ENCODE measurements around the gene ZNF835. TPM values are rescaled to one million over a fixed set of nuclear protein-coding genes. Genes with fewer than 3 reads are reported as not detected.
A peak's percentile ranks its signal among the peaks of the same experiment; 100 is the strongest.
"Not testable (repeated sequence)": the region's sequence is repeated elsewhere in the genome, so short reads cannot be mapped to it uniquely, and the experiment has no call there.

ZNF835 gene
- total RNA-seq (2014; rRNA removed; shearing (Covaris generic)), result 0.04 TPM in 1 of 2 replicates, not detected in the other

DNA sequence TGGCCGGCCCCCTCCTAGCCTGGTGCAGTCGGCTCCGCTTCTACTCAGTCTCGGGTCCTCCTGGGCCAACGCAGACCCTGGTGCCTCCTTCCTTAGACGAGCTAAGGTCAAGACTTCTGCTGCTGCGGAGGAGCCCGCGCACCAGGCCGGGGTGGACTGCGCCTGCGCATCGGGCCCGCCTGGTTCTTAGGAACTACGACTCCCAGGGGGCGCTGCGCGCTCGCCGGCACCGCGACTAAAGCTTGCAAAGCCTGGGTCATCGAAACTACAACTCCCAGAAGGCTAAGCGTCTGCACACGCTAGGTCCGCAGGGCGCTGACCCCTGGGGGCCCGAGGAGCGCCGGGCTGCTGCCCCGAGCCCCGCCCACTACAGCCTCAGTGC lies at the start of gene ZNF835:
TSS of gene ZNF835 (minus strand) at position 145 of the 382 bp plus-strand sequence. CDS start 6,559 bp downstream, outside the sequence.
- no peak for DNase-seq (ENCODE audit: low spot score)

DNA sequence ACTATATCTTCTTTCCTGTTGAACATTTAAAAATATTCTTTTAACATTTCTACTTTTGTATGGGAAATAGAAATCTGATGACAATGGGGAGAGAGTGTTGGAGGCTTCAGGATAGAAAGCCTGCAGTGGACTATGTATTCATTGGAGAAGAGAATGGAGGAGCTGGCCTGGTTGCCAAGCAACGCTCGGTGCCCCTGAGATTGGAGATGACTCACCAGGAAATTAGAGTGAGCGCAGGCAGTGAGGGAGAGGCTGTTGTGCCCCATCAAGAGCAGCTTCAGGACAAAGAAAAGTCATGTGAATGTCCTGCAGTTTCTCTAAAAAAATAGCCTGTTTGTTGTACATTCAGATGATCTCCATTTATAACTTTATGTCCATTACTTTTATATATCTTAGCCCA lies 48.7 kb upstream of the ZNF835 start:
- DNase-seq (ENCODE audit: low spot score), result peak; percentile 48

DNA sequence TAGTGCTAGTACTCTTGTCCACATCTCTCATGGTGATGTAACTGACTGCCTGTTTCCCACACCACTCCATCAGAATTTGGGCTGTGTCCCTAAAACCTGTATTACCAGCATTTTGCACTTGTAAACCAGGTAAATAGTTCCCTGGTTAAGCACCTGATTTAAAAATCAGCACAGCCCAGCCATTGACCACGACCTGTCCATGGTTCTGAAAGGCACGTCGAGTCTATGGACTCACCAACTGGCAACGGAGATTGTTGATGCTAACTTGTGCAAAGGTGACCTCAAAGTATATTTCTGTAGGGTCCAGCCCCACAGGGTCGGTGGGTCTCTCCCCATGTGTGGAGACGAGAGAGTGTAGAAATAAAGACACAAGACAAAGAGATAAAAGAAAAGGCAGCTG lies 46.7 kb upstream of the ZNF835 start:
- DNase-seq (ENCODE audit: low spot score), result no peak

GRCh38 chr19:56712611-56713276 lies 41.2 kb upstream of the ZNF835 start:
- no peak for DNase-seq (ENCODE audit: low spot score)

DNA sequence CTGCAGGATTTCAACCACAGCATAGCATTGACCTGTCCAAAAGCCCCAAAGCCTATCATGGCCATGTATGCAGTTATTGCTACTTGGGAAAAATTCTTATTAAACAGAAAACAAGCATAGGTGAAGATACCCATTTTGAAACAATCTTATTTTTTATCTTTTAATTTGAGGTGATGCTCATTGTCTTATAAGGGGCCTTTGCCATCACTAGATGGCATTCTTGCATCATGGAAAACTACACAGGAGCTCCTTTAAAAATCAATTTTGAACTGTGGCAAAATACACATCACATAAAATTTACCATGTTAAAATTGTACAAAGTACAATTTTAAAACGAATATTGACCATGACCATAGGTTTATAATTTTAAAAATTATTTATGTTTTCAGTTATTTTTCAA lies 38.9 kb upstream of the ZNF835 start:
- DNase-seq (ENCODE audit: low spot score), result no peak

- DNase-seq (ENCODE audit: low spot score), result no peak
These were observed 36.3 kb upstream of the ZNF835 start for GRCh38 chr19:56707821-56708220.

- DNase-seq (ENCODE audit: low spot score), result no peak
These were observed 34.4 kb upstream of the ZNF835 start for GRCh38 chr19:56705939-56706338.

DNA sequence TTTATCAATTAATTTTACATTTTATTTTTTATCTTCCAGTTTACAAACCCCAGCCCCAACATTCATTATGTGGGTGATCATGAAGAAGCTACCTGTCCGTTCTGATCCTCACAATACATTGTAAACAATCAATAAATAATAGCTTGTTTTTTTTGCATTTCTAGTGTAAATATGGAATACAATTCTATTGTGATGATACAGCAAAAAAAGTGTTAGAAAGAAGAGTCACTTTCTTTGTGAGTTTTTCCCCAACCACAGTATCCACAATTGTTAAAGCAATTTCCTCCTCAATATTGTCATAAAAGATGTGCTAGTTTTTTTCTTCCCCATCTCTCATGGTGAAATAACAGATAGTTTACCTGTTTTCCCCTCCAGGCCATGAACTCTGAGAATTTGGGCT lies 30.3 kb upstream of the ZNF835 start:
- DNase-seq (ENCODE audit: low spot score), result no peak

- no peak for DNase-seq (ENCODE audit: low spot score)
These were observed 28.0 kb upstream of the ZNF835 start for GRCh38 chr19:56699552-56699951.

GRCh38 chr19:56692206-56692895 lies 20.8 kb upstream of the ZNF835 start:
- DNase-seq (ENCODE audit: low spot score), result peak; percentile 40

DNA sequence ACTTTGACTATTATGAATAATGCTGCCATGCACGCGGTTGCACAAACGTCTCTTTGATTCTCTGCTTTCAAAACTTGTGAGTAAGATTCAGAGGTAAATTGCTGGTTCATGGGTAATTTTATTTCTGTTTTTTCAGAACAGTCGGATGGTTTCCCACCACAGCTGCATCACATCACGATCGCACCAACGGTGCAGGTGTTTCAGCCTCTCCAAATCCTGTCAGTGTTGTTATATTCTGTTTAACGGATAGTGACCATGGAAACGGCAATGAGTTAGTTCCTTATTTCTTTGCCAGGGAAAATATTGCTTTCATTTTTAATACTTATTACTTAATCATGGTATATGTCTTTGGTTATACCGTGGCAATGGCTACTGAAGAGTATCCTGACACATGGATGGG lies 19.1 kb upstream of the ZNF835 start:
- no peak for DNase-seq (ENCODE audit: low spot score)

DNA sequence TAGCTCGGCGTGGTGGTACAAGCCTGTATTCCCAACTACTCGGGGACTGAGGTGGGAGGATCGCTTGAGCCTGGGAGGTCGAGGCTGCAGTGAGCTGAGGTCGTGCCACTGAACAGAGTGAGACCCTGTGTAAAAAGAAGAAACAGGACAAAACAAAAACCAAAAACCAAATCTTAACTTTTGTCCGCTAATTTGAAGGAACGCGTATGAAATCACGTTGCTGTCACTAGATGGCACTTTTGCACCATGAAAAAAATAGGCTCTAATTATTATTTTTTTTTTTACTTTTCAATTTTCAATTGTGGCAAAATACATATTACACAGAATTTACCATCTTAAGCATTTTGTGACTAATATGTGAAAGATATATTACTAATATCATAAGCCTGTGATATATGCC lies 17.6 kb upstream of the ZNF835 start:
- no peak for DNase-seq (ENCODE audit: low spot score)

- peak; percentile 76 for DNase-seq (ENCODE audit: low spot score)
These were observed 15.5 kb upstream of the ZNF835 start for GRCh38 chr19:56687031-56687430.

DNA sequence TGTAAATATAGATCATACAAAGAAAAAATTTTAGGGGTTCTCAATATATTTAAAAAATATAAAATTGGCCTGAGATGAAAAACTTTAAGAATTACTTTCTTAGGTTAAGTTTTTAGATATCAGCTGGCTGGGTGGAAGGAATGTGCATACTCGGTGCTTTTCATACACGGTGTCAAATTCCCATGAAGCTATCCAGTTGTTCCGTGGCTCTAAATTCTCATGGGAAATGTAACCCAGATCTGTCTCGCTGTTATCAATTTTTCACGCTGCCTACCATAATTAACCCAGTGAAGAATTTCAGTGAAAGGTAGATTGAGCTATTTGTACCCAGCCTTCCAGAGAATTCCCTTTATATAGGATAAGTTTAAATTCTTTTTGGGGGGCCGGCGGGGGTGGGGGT lies 11.6 kb upstream of the ZNF835 start:
- DNase-seq (ENCODE audit: low spot score), result no peak

DNA sequence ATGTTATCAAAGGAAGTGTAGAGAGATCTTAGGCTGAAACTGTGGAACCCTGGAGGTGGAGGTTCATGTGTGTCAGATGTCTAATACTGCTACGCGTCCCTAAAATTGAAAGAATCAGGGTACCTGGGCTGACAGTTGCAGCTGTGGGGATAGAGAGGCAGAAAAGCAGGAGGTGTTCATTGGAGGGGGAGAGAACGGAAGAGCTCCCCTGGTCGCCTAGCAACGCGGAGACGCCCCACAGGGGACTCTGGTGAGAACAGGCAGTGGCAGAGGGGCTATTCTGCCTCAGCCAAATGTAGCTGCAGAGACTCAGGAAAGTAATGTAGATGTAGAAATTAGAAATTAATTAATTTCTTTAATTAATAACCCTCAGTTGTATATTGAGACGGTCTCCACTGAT lies 10.1 kb upstream of the ZNF835 start:
- no peak for DNase-seq (ENCODE audit: low spot score)

DNA sequence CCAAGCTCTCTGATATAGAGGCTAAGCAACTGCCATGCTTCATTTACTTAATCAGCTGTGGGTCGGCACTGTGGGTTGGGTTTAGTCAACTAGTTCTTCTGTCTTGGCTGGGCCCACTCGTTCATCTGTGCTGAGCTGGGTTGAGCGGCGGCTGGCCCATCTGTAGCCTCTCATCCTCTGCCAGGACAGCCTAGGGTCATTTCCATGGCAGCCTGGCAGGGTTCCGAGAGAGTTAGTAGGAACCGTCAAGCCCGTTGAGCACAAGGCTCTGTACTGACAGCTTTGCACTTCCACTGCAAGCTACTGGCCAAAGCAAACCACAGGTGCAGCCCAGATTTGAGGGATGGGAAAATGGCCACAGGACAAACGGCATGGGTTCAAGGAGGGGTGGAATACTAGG lies 6.6 kb upstream of the ZNF835 start:
- DNase-seq (ENCODE audit: low spot score), result no peak

DNA sequence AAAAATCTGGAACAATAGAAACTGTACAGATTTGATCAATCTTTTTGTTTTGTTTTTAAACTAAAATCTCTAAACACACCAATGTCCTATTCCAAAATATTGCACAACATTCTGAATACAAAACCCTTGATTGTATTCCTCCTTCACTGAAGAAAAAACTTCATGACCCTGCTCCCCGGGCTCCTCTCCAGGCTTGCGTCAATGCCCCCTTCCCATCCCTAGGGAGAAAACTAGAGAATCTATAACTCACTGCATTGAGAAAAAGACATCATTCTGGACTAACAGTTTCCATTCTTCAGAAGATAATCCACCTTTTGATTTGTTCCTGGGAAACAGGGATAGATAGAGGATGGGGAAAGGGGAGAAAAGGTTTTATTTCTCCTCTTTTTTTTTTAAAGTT lies 1.1 kb upstream of the ZNF835 start:
- DNase-seq (ENCODE audit: low spot score), result not testable (repeated sequence)

DNA sequence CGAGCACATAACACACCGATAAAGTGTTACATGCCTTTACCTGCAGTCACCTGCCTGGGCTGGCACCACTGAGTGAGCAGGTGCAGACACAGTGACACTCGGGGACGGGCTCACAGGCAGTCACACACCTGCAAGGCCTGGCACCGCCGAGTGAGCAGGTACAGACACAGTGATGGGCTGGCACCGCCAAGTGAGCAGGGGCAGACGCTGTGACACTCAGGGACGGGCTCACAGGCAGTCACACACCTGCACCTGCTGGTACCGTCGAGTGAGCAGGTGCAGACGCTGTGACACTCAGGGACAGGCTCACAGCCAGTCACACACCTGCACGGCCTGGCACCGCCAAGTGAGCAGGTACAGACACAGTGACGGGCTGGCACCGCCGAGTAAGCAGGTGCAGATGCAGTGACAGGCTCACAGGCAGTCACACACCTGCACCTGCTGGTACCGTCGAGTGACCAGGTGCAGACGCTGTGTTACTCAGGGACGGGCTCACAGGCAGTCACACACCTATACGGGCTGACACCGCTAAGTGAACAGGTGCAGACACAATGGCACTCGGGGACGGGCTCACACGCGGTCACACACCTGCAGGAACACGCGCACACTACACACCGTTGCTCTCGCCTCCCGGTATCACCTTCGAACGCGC lies 470 bp downstream of the ZNF835 start:
- DNase-seq (ENCODE audit: low spot score), result no peak

DNA sequence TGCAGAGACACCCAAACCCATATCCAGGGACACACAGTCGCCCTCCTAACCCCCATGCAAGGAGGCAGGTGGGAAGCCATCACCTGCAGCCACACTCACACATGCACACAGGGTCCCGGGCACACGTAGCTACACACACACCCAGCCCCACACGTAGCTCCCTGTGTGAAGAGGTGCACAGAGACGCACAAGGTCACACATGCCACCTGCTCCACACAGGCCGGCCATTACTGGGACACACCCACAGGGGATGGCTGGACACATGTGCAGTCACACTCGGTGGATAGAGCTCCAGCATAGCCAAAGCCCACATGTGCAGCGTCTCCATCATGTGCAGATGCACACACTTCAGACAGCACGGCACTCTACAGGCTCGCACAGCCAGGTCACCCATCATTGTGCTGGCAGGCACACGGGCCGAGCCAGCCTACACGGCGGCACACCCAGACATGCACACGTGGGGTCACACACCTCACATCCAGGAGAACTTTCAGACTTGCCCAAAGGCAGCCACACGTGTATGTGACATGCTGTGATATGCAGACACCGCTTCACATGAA lies 1.1 kb downstream of the ZNF835 start:
- no peak for DNase-seq (ENCODE audit: low spot score)

- DNase-seq (ENCODE audit: low spot score), result no peak
These were observed 2.9 kb downstream of the ZNF835 start for GRCh38 chr19:56668676-56669075.

DNA sequence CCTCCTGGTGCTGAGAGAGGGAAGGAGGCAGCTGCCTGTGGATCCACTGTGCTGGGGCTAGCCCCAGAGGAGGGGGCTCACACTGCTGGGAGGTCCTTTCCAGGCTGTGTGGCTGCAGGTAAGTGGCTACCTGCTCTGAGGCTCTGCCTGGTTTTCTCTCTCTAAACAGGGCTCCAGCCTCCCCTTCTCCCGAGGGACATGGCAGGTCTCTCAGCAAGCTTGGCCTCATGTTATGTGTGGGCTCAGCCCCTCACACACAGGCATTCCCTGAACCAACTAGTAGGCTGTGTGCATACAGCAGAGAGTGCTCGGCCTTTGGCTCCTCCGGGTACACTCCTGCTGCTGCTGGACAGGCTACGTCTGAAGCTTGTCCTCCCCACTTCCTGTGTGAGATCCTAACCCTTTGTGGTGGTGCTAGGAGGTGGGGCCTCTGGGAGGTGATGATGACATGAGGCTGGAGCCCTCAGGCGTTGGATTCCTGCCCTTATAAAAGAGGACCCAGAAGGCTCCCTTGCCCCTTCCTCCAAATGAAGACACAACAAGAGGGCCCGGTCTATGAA lies 4.2 kb downstream of the ZNF835 start:
- no peak for DNase-seq (ENCODE audit: low spot score)

DNA sequence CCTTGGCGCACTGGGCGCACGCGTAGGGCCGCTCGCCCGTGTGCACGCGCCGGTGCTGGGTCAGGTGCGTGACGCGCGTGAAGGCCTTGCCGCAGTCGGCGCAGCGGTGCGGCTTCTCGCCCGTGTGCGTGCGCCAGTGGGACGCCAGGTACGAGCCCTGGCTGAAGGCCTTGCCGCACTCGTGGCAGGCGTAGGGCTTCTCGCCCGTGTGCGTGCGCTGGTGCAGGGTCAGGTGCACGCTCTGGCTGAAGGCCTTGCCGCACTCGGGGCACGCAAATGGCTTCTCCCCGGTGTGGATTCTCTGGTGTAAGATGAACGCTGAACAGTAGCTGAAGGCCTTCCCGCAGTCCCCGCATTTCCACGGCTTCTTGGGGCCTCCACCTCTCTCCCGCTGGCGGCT lies 7.0 kb downstream of the ZNF835 start:
- no peak for DNase-seq (ENCODE audit: low spot score)

Measured in H4 (cell line).